Activated naive CD4-positive, alpha-beta T cell treated with anti-CD3 and anti-CD28 coated beads, Interleukin-2, amount 50 U/mL, for 16 hours (primary cell): ENCODE data around the gene PEF1.

Experiments
- DNase-seq: peaks from one replicate; pipeline ENCODE4 v3.0.0-alpha.2; 2020

PEF1 gene

GRCh38 chr1:31671147-31671546 is 26.5 kb upstream of the PEF1 start:
- no peak for DNase-seq

GRCh38 chr1:31670593-31670964 is 25.9 kb upstream of the PEF1 start:
- DNase-seq: no peak

GRCh38 chr1:31669786-31670592 is 25.3 kb upstream of the PEF1 start:
- peak; percentile 18 for DNase-seq

GRCh38 chr1:31669433-31669785 is 24.7 kb upstream of the PEF1 start:
- DNase-seq: no peak

- DNase-seq: no peak
These were observed 23.7 kb upstream of the PEF1 start for GRCh38 chr1:31668303-31668883.

GRCh38 chr1:31667065-31667785 is 22.5 kb upstream of the PEF1 start:
- no peak for DNase-seq

GRCh38 chr1:31666263-31666963 is 21.7 kb upstream of the PEF1 start:
- no peak for DNase-seq

- no peak for DNase-seq
These were observed 20.7 kb upstream of the PEF1 start for GRCh38 chr1:31665234-31665878.

- DNase-seq: no peak
These were observed 19.9 kb upstream of the PEF1 start for GRCh38 chr1:31664528-31664927.

- DNase-seq: peak; percentile 55
These were observed 19.2 kb upstream of the PEF1 start for GRCh38 chr1:31663622-31664452.

- no peak for DNase-seq
These were observed 17.8 kb upstream of the PEF1 start for GRCh38 chr1:31662463-31662862.

GRCh38 chr1:31661856-31662255 is 17.2 kb upstream of the PEF1 start:
- DNase-seq: no peak

GRCh38 chr1:31660871-31661455 is 16.3 kb upstream of the PEF1 start:
- no peak for DNase-seq

GRCh38 chr1:31659889-31660288 is 15.2 kb upstream of the PEF1 start:
- no peak for DNase-seq

GRCh38 chr1:31658721-31659120 is 14.0 kb upstream of the PEF1 start:
- no peak for DNase-seq

- DNase-seq: no peak
These were observed 13.4 kb upstream of the PEF1 start for GRCh38 chr1:31657972-31658510.

- no peak for DNase-seq
These were observed 12.5 kb upstream of the PEF1 start for GRCh38 chr1:31657020-31657804.

- no peak for DNase-seq
These were observed 11.1 kb upstream of the PEF1 start for GRCh38 chr1:31655756-31656155.

- no peak for DNase-seq
These were observed 10.4 kb upstream of the PEF1 start for GRCh38 chr1:31655104-31655503.

- no peak for DNase-seq
These were observed 9.7 kb upstream of the PEF1 start for GRCh38 chr1:31654474-31654776.
